MM.1S (cell line): ENCODE data around the gene MAD1L1.

ENCODE experiments used
- DNase-seq: peaks from one replicate; pipeline ENCODE4 v3.0.0-alpha.2; 2015
- H2AFZ ChIP-seq: fragments of 300-600 bp; sonication (generic); 2 replicates; pipeline ENCODE4 v1.6.0; 2016; ENCODE audit warnings: antibody characterized with exemption, low read length
- H3F3A ChIP-seq: fragments of 300-600 bp; sonication (generic); 2 replicates; pipeline ENCODE4 v1.6.1; 2016; ENCODE audit warnings: mild to moderate bottlenecking, antibody characterized with exemption, low read length, moderate library complexity, mixed read lengths; ENCODE audit not compliant: insufficient read depth
- H3K27ac ChIP-seq: fragments of 300-600 bp; sonication (generic); 2 replicates; pipeline ENCODE4 v1.5.1; 2016; ENCODE audit warnings: mild to moderate bottlenecking, low read length
- H3K27me3 ChIP-seq: fragments of 300-600 bp; sonication (generic); replicated peaks from 2 replicates; pipeline ENCODE4 v1.6.0; 2016; ENCODE audit warnings: low read length; ENCODE audit not compliant: insufficient read depth
- H3K36me3 ChIP-seq: fragments of 300-600 bp; sonication (generic); replicated peaks from 2 replicates; pipeline ENCODE4 v1.6.1; 2016; ENCODE audit warnings: mild to moderate bottlenecking, low read length, mixed read lengths; ENCODE audit not compliant: insufficient read depth
- H3K4me1 ChIP-seq: fragments of 300-600 bp; sonication (generic); 2 replicates; pipeline ENCODE4 v1.6.1; 2016; ENCODE audit warnings: low read length, mixed read lengths
- H3K4me2 ChIP-seq: fragments of 300-600 bp; sonication (generic); 2 replicates; pipeline ENCODE4 v1.6.0; 2016; ENCODE audit warnings: low read depth, low read length
- H3K4me3 ChIP-seq: fragments of 300-600 bp; sonication (generic); 2 replicates; pipeline ENCODE4 v1.5.1; 2016; ENCODE audit warnings: low read length, mixed read lengths
- H3K79me2 ChIP-seq: fragments of 300-600 bp; sonication (generic); 2 replicates; pipeline ENCODE4 v1.6.1; 2016; ENCODE audit warnings: mixed run types, low read length, mixed read lengths
- H3K9ac ChIP-seq: fragments of 300-600 bp; sonication (generic); 2 replicates; pipeline ENCODE4 v1.6.1; 2016; ENCODE audit warnings: low read length, mixed read lengths
- H3K9me2 ChIP-seq: fragments of 300-600 bp; sonication (generic); replicated peaks from 2 replicates; pipeline ENCODE4 v1.6.1; 2016; ENCODE audit warnings: mild to moderate bottlenecking, low read length, mixed read lengths; ENCODE audit not compliant: insufficient read depth
- H3K9me3 ChIP-seq: fragments of 300-600 bp; sonication (generic); replicated peaks from 2 replicates; pipeline ENCODE4 v1.6.1; 2016; ENCODE audit warnings: mild to moderate bottlenecking, low read length, mixed read lengths; ENCODE audit not compliant: insufficient read depth
- H4K20me1 ChIP-seq: fragments of 300-600 bp; sonication (generic); 2 replicates; pipeline ENCODE4 v1.6.1; 2016; ENCODE audit warnings: mild to moderate bottlenecking, low read length, moderate library complexity, mixed read lengths; ENCODE audit not compliant: insufficient read depth
- CTCF ChIP-seq: fragments of 300-600 bp; sonication (generic); IDR thresholded peaks from 2 replicates; pipeline ENCODE4 v1.5.1; 2016; ENCODE audit warnings: antibody characterized with exemption, low read length, mixed read lengths
- EZH2 ChIP-seq: fragments of 300-600 bp; sonication (generic); optimal IDR thresholded peaks from 2 replicates; pipeline ENCODE3; 2017; ENCODE audit warnings: low read depth, mild to moderate bottlenecking, antibody characterized with exemption, low read length, mixed read lengths
- EZH2phosphoT487 ChIP-seq: fragments of 300-600 bp; sonication (generic); IDR thresholded peaks from 2 replicates; pipeline ENCODE4 v1.6.1; 2018; ENCODE audit warnings: antibody characterized with exemption, low read length

The MAD1L1 gene

GRCh38 chr7:1928645-1929348 lies 303.9 kb downstream of the MAD1L1 start:
- Histone ChIP-seq H3K9me3 (no peaks in the 10 kb centered on the region), H3K9me2 (no peaks in the 10 kb centered on the region), H3K27ac (no peak overlapping the region), H4K20me1 (no peaks in the 10 kb centered on the region), H3K4me3 (no peak overlapping the region), H3K79me2 (no peaks in the 10 kb centered on the region), H3F3A (no peaks in the 10 kb centered on the region), H3K4me1 (no peaks in the 10 kb centered on the region), H2AFZ (no peak overlapping the region), H3K27me3 (no peaks in the 10 kb centered on the region), H3K36me3 (no peaks in the 10 kb centered on the region), H3K4me2 (no peak overlapping the region), H3K9ac (no peak overlapping the region)
- no peak for DNase-seq
- TF ChIP-seq EZH2phosphoT487, result no peak
- no peak for TF ChIP-seq EZH2
- TF ChIP-seq CTCF, result no peak

DNA sequence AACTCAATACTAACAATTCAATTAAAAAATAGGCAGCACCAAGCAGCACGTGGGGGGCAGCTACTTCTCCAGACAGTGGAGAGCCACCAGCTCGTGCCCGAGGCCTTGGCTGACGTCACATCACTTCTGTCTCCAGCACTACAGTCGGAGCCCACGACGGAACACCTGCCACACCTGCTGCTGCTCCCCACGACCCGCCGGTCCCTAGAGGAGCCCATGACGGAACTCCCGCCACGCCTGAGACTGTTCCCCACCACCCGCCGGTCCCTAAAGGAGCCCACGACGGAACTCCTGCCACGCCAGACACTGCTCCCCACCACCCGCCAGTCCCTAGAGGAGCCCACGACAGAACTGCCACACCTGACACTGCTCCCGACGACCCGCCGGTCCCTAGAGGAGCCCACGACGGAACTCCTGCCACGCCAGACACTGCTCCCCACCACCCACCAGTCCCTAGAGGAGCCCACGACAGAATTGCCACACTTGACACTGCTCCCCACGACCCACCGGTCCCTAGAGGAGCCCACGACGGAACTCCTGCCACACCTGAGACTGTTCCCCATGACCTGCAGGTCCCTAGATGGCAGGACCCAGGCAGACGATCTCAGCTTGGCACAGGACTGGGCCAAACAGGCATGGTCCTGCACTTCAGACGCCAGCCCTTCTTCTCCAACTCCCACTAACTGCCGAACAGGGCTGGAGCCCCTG lies 304.7 kb downstream of the MAD1L1 start:
- Histone ChIP-seq H2AFZ (no peak overlapping the region), H3K27ac (no peak overlapping the region), H3K36me3 (no peaks in the 10 kb centered on the region), H3F3A (no peaks in the 10 kb centered on the region), H3K4me2 (no peak overlapping the region), H3K9me2 (no peaks in the 10 kb centered on the region), H3K9ac (no peak overlapping the region), H3K9me3 (no peaks in the 10 kb centered on the region), H3K27me3 (no peaks in the 10 kb centered on the region), H3K4me3 (no peak overlapping the region), H3K4me1 (no peaks in the 10 kb centered on the region), H4K20me1 (no peaks in the 10 kb centered on the region), H3K79me2 (no peaks in the 10 kb centered on the region)
- no peak for DNase-seq
- TF ChIP-seq EZH2 (no peak), CTCF (no peak), EZH2phosphoT487 (no peak)

- H3F3A ChIP-seq, result no peaks in the 10 kb centered on the region
- H4K20me1 ChIP-seq, result no peaks in the 10 kb centered on the region
- H3K27ac ChIP-seq, result no peak overlapping the region
- no peak overlapping the region for H2AFZ ChIP-seq
- no peaks in the 10 kb centered on the region for H3K36me3 ChIP-seq
- no peak overlapping the region for H3K9ac ChIP-seq
- H3K9me2 ChIP-seq, result no peaks in the 10 kb centered on the region
- DNase-seq, result no peak
- no peak for TF ChIP-seq EZH2
- no peak for TF ChIP-seq CTCF
- TF ChIP-seq EZH2phosphoT487, result no peak
- no peaks in the 10 kb centered on the region for H3K9me3 ChIP-seq
- no peaks in the 10 kb centered on the region for H3K27me3 ChIP-seq
- no peak overlapping the region for H3K4me3 ChIP-seq
- no peaks in the 10 kb centered on the region for H3K79me2 ChIP-seq
- H3K4me2 ChIP-seq, result no peak overlapping the region
- no peaks in the 10 kb centered on the region for H3K4me1 ChIP-seq
Measured at GRCh38 chr7:1926908-1927306, 305.8 kb downstream of the MAD1L1 start.
